ENCODE measurements around the gene GABRG3.

Gene GABRG3

DNA sequence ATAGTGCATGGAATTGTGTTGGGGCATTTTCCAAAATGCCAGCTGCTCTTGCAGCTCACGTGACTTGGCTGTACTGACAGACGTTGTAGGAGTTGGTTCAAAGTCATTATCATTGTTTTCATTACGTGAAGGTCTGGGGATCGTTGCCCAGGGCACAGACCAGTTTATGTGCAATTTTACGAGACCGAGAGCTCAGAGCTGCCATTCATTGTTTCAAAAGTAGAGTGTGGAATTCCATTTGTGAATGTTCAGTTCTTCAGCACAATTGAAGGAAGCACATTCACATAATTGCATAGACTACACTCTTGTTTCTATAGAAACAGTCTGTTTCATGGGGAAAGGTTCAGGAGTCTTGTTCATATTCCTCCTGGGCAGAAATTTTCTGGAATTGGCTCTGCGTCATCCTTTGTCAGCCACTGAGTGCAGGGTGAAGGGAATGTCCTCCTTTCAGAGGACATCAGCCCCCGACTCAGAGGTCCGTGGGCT is 54.5 kb downstream of the GABRG3 start:
- peaks cover 2% of the 10 kb centered on the region; the same call in 1 of the 2 replicates for H3K4me1 ChIP-seq
- H3K4me3 ChIP-seq: no peak overlapping the region
- no peaks in the 10 kb centered on the region for H3K9me3 ChIP-seq
- no peaks in the 10 kb centered on the region for H3K36me3 ChIP-seq (replicated peaks)
- peak; percentile 28 to 38 for DNase-seq (ENCODE audit: low spot score in 2 of 2)
- H3K27me3 ChIP-seq (ENCODE audit: low read depth): no peaks in the 10 kb centered on the region; the same call in 1 of the 2 replicates
- in situ Hi-C loops (cut with MboI; ENCODE audit: low sequenced_read_pairs): no loop called here

DNA sequence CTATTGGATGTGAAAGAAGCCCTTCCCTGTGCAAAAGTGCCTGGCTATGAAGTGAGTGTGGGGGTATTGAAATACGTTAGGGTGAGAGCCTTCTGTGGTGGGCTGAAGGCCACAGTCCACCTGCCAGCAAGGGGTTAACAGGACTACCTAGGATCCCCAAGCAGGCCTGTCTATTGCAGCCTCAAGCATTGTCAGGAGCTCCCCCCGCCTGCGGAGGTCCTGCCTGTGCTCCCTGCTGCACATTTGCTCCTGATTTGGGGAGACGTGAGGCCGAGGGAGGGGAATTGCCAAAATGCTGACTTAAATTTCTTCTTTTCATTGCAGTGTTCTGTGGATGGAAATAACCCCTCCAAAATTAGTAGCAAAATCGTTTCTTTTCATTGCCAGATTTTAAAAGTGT is 56.2 kb downstream of the GABRG3 start:
- no peaks in the 10 kb centered on the region for H3K36me3 ChIP-seq (replicated peaks)
- no peaks in the 10 kb centered on the region; the same call in 1 of the 2 replicates for H3K27me3 ChIP-seq (ENCODE audit: low read depth)
- peaks cover 2% of the 10 kb centered on the region; the same call in 1 of the 2 replicates for H3K4me1 ChIP-seq
- H3K4me3 ChIP-seq: no peak overlapping the region
- DNase-seq (ENCODE audit: low spot score in 2 of 2): no peak
- in situ Hi-C loops (cut with MboI; ENCODE audit: low sequenced_read_pairs): no loop called here
- H3K9me3 ChIP-seq: no peaks in the 10 kb centered on the region

DNA sequence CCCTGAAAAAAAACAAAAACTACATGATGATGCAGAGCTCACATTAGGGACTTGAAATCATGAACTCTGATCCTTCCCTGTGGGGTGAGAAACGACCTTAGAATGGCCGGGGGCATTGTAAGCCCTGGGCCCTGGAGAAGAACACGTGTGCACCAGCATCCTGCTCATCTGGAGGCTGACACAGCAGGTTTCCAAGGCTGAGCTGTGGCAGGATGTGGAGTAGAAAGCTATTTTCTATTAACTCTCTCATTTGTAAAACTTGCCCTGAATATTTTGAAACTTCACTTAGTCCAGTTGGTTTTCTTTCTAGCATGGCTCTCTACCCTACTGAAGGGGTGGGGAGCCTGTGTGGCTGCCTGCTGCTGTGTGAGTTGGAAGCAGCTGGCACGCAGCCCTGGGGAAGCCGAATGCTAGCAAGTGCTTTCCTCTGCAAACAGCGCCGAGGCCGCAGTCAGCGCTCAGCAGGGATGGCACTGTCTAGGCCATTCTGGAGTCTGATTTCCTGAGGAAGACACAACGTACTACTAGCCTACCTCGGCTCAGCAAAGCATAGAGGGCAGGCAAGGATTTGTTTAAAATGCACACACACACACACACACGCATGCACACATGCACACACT is 58.0 kb downstream of the GABRG3 start:
- H3K9me3 ChIP-seq: no peaks in the 10 kb centered on the region
- H3K4me1 ChIP-seq: peaks cover 2% of the 10 kb centered on the region; the same call in 1 of the 2 replicates
- in situ Hi-C loops (cut with MboI; ENCODE audit: low sequenced_read_pairs): no loop called here
- no peaks in the 10 kb centered on the region for H3K36me3 ChIP-seq (replicated peaks)
- H3K4me3 ChIP-seq: no peak overlapping the region
- DNase-seq (ENCODE audit: low spot score in 2 of 2): no peak
- no peaks in the 10 kb centered on the region; the same call in 1 of the 2 replicates for H3K27me3 ChIP-seq (ENCODE audit: low read depth)

DNA sequence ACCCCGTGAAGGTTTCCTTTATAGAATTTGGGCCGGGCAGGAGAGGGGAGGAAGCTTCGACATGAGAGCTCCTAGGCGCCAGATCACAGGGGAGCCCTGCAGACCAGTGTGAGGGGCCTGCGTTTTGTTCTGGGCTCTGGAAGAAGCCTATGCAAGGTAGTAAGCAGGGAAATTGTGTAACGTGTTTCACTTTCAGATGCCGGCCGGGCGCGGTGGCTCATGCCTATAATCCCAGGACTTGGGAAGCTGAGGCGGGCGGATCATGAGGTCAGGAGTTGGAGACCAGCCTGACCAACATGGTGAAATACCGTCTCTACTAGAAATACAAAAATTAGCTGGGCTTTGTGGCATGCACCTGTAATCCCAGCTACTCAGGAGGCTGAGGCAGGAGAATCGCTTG is 65.2 kb downstream of the GABRG3 start:
- H3K27me3 ChIP-seq (ENCODE audit: low read depth): no peaks in the 10 kb centered on the region
- H3K4me1 ChIP-seq: no peaks in the 10 kb centered on the region
- no peak overlapping the region for H3K4me3 ChIP-seq
- H3K9me3 ChIP-seq: no peaks in the 10 kb centered on the region
- DNase-seq (ENCODE audit: low spot score in 2 of 2): no peak
- no peaks in the 10 kb centered on the region for H3K36me3 ChIP-seq (replicated peaks)
- in situ Hi-C loops (cut with MboI; ENCODE audit: low sequenced_read_pairs): no loop called here

DNA sequence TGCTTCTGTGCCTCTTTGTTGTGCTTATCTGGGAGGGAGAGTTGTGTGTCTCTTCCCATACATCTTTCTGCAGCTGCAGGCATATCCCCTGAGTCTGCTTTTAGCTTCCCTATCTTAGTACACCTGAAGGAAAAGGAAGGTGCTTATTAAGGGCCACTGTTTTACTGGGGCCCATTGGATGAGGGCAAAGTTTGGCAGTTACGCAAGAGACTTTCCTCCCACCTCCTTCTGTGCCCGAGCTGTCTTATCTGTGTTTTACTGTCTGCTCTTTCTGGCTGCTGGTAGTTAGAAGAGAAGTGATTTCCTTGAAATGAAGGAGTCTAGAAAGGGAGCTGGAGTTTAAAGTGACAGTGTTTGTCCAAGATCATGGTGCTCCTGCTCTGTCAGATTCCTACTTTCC is 66.5 kb downstream of the GABRG3 start:
- no peak for DNase-seq (ENCODE audit: low spot score in 2 of 2)
- in situ Hi-C loops (cut with MboI; ENCODE audit: low sequenced_read_pairs): no loop called here
- Histone ChIP-seq H3K36me3 (replicated peaks) (no peaks in the 10 kb centered on the region), H3K27me3 (ENCODE audit: low read depth) (no peaks in the 10 kb centered on the region), H3K4me3 (no peak overlapping the region), H3K9me3 (no peaks in the 10 kb centered on the region), H3K4me1 (no peaks in the 10 kb centered on the region)

DNA sequence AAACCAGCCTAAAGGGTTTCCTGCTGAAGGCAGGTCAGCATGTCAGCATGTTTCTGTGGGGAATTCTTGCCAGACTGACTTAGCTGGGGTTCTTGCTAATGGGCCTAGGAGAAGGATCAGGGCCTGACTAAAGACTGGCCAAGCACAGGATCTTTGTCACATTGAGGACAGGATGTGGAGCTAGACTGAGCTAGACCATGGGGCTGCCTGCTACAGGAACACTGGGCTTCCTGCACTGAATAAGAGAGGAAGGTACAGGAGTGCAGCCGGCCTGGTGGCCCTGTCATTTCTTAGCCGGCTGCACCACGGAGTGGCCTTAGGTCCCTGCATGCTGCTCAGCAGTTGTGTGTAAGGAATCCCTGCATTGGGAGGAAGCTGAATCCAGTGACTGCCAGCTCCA is 68.2 kb downstream of the GABRG3 start:
- in situ Hi-C loops (cut with MboI; ENCODE audit: low sequenced_read_pairs): no loop called here

DNA sequence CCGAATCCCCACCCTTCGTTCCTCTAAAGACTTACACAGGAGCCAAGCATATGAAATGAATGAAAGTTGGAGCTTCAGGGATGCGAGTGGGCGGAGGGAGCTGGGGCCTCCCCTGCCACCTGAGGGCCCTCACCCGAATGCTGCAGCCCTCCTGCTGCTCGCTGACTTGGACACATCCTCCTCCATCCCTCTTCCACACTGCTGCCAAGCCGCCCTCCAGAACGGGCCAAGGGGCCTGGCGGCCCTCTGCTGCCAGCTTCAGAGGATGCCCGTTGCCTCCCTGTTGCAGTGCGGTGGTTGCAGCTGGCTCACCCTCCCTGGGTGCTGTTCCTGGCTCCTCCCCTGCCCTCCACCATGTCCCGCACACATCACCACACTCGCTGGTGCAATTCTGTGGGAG is 71.2 kb downstream of the GABRG3 start:
- in situ Hi-C loops (cut with MboI; ENCODE audit: low sequenced_read_pairs): no loop called here

More for the DNA sequence above, 68.2 kb downstream of the GABRG3 start:
- no peaks in the 10 kb centered on the region for H3K9me3 ChIP-seq
- no peaks in the 10 kb centered on the region for H3K27me3 ChIP-seq (ENCODE audit: low read depth)
- no peaks in the 10 kb centered on the region for H3K36me3 ChIP-seq (replicated peaks)
- DNase-seq (ENCODE audit: low spot score in 2 of 2): no peak
- no peak overlapping the region for H3K4me3 ChIP-seq
- no peaks in the 10 kb centered on the region for H3K4me1 ChIP-seq

DNA sequence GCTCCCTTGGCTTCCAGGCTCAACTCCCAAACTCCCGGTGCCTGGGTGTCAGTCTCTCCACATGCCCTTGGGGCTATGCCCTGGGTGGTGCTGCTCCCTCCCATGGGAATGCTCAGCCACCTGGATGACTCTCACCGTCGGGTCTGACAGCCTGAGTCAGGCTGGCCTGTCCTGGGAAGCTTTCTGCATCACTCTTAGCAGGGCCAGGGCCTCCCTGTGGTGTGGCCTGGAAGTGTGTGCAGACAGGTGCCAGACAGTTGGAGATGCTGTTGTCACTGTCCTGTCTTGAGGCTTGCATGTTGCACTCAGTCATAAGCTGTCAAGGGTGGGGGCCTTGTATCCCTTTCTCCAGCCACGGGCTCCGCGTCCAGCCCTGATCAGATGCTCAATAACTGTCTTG is 71.7 kb downstream of the GABRG3 start:
- Histone ChIP-seq H3K9me3 (no peaks in the 10 kb centered on the region), H3K36me3 (replicated peaks) (no peaks in the 10 kb centered on the region), H3K27me3 (ENCODE audit: low read depth) (no peaks in the 10 kb centered on the region), H3K4me1 (no peaks in the 10 kb centered on the region), H3K4me3 (no peak overlapping the region)
- DNase-seq (ENCODE audit: low spot score in 2 of 2): no peak
- in situ Hi-C loops (cut with MboI; ENCODE audit: low sequenced_read_pairs): no loop called here

More for the DNA sequence above, 71.2 kb downstream of the GABRG3 start:
- Histone ChIP-seq H3K27me3 (ENCODE audit: low read depth) (no peaks in the 10 kb centered on the region), H3K36me3 (replicated peaks) (no peaks in the 10 kb centered on the region), H3K4me1 (no peaks in the 10 kb centered on the region), H3K9me3 (no peaks in the 10 kb centered on the region), H3K4me3 (no peak overlapping the region)
- DNase-seq (ENCODE audit: low spot score in 2 of 2): no peak

DNA sequence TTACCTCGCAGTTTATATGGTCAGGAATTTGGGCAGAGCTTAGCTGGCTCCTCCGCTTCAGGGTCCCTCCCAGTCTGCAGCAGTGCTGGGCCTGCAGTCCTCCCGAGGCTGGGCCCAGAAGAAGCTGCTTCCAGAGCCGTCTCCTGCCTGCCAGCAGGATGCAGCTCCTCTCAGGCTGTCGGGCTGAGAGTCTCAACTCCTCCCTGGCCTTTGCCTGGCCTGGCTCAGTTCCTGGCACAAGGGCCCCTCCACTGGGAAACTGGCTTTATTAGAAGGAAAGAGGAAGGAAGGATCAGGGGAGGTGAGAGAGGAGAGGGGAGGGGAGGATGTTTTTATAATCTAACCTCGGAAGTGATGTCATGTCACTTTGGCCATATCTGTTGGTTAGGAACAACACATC is 72.8 kb downstream of the GABRG3 start:
- Histone ChIP-seq H3K4me1 (no peaks in the 10 kb centered on the region), H3K9me3 (no peaks in the 10 kb centered on the region), H3K4me3 (no peak overlapping the region), H3K27me3 (ENCODE audit: low read depth) (no peaks in the 10 kb centered on the region), H3K36me3 (replicated peaks) (no peaks in the 10 kb centered on the region)
- no peak for DNase-seq (ENCODE audit: low spot score in 2 of 2)
- in situ Hi-C loops (cut with MboI; ENCODE audit: low sequenced_read_pairs): no loop called here

DNA sequence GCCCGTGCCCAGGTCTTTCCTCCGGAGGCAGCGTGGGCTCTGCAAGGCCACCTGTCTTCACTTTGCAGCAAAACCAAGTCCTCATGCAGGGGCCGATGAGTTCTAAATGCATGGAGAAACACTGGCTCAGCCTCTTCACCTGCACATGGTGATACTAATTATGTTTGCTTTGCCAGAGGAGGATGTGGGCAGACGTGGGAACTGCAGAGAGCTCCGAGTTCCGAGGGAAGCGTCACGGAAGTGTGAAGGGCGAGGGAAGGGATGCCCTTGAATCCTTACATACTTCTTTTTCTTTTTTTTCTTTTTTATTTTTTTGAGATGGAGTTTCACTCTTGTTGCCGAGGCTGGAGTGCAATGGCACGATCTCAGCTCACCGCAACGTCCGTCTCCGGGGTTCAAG is 74.8 kb downstream of the GABRG3 start:
- no peaks in the 10 kb centered on the region for H3K4me1 ChIP-seq
- in situ Hi-C loops (cut with MboI; ENCODE audit: low sequenced_read_pairs): no loop called here
- no peaks in the 10 kb centered on the region for H3K9me3 ChIP-seq
- DNase-seq (ENCODE audit: low spot score in 2 of 2): no peak
- H3K36me3 ChIP-seq (replicated peaks): no peaks in the 10 kb centered on the region
- H3K4me3 ChIP-seq: no peak overlapping the region
- no peaks in the 10 kb centered on the region for H3K27me3 ChIP-seq (ENCODE audit: low read depth)

DNA sequence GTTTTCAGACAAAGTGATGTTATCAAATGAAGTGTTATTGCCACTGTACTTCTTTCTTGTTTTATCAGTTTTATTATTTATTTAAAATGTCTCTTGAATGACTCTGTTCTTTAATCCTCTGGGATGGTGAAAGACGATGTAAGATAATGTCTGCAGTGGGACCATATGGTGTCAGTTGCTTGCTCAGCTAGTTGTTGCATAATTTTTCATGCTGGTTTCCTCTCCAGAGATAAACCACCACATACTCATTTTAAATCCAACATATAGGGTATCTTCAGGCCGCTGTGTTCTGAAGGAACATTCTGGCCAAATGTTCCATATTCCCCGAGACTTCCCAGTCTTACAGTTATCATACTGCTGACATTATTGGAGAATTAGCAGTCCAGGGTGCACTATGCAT is 75.9 kb downstream of the GABRG3 start:
- DNase-seq (ENCODE audit: low spot score in 2 of 2): no peak
- Histone ChIP-seq H3K9me3 (no peaks in the 10 kb centered on the region), H3K27me3 (ENCODE audit: low read depth) (no peaks in the 10 kb centered on the region), H3K36me3 (replicated peaks) (no peaks in the 10 kb centered on the region), H3K4me3 (no peak overlapping the region), H3K4me1 (no peaks in the 10 kb centered on the region)
- in situ Hi-C loops (cut with MboI; ENCODE audit: low sequenced_read_pairs): no loop called here

DNA sequence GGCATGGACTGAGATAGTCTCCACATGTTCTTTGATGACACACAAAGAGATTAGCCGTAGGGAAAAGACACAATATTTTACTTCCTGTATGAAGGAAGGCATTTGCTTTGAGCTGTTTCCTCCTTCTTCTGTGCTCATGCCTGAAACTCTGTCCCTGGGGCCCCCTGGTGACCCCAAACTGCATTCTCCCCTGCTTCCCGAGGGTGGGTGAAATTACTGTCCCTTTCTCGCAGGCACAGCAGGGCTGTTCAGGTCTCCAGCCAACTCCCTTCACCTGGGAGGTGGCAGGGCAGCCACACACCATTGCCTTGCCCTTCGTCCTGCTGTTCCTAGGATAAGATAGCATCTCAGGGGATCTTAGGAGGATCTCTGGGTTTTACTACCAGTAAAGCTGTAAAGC is 79.2 kb downstream of the GABRG3 start:
- Histone ChIP-seq H3K36me3 (replicated peaks) (no peaks in the 10 kb centered on the region), H3K27me3 (ENCODE audit: low read depth) (no peaks in the 10 kb centered on the region), H3K4me1 (no peaks in the 10 kb centered on the region), H3K9me3 (no peaks in the 10 kb centered on the region), H3K4me3 (no peak overlapping the region)
- DNase-seq (ENCODE audit: low spot score in 2 of 2): no peak
- in situ Hi-C loops (cut with MboI; ENCODE audit: low sequenced_read_pairs): no loop called here

DNA sequence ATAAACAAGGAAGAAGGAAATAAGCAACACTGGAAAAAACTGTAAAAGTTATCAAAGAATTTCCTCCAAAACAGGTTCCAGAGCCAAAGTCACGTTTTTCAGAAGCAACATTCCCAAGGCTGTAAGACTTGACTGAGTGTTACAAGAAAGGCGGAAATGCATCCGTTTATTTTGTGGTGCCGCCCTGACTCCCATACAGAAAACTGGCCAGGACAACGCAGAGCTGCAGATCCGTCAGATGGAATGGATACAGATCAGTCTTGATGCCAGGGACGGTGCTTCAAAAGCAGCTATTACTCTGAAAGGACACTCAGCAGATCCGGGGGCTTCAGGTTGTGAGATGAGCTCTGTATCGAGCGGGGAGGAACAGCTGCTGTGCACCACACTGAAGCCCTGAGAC is 83.4 kb downstream of the GABRG3 start:
- no peak for DNase-seq (ENCODE audit: low spot score in 2 of 2)
- in situ Hi-C loops (cut with MboI; ENCODE audit: low sequenced_read_pairs): no loop called here
- H3K36me3 ChIP-seq (replicated peaks): no peaks in the 10 kb centered on the region
- H3K9me3 ChIP-seq: no peaks in the 10 kb centered on the region
- no peak overlapping the region for H3K4me3 ChIP-seq
- H3K4me1 ChIP-seq: no peaks in the 10 kb centered on the region
- H3K27me3 ChIP-seq (ENCODE audit: low read depth): no peaks in the 10 kb centered on the region

DNA sequence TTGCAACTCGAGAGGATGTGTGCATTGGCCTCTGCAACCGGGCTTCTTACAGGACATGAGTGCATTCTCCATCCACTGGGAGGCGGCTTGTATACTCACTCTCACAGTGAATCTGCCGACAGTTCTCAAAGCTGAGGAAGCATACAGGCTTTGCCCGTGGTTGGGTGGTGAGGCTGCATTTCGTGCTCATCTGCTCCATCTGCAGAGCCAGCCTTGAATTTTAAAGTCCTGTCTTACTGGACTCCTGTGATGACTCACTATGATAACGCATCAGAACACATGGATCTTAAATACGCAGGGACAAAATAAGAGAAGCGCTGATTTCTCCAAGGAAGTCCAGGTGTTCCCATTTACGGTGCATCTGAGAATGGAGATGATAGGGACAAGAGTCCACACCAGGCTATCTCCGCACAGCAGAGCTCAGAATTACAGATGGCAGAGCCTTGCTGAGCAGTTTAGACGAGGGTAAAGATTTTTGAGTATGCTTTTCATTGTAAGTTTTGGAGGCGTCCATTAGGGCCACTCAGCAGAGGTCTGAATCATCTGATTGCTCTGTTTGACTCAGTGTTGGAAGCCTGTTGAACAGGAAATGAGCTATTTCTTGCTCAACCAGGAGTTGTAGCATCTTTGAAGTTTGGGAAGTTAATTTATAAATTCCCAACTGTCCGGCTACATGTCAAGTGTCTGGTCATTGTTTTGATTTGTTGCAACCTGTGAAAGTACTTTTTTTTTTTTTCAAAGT is 87.1 kb downstream of the GABRG3 start:
- Histone ChIP-seq H3K27me3 (ENCODE audit: low read depth) (no peaks in the 10 kb centered on the region), H3K4me3 (no peak overlapping the region), H3K4me1 (no peaks in the 10 kb centered on the region), H3K36me3 (replicated peaks) (no peaks in the 10 kb centered on the region), H3K9me3 (no peaks in the 10 kb centered on the region)
- in situ Hi-C loops (cut with MboI; ENCODE audit: low sequenced_read_pairs): no loop called here
- DNase-seq (ENCODE audit: low spot score in 2 of 2): no peak
